GM23338 (cell line): ENCODE data around the gene CHST15. TPM values are rescaled to one million over a fixed set of nuclear protein-coding genes. Genes with fewer than 3 reads are reported as not detected.

Experiments used
- ATAC-seq: fragments of 200-7000 bp; cut with Tn5 transposase; 3 replicates; pipeline ENCODE4 v1.9.1; 2020
- DNase-seq: peaks from one replicate; pipeline ENCODE4 v3.0.0-alpha.2; 2015; ENCODE audit warnings: low spot score
- H2AFZ ChIP-seq: fragments of 200-600 bp; sonication (generic); 2 replicates; pipeline ENCODE4 v1.8.0; 2016; ENCODE audit warnings: antibody characterized with exemption, mild to moderate bottlenecking, moderate library complexity
- H3F3A ChIP-seq: fragments of 200-600 bp; sonication (generic); replicated peaks from 2 replicates; pipeline ENCODE4 v1.8.0; 2017; ENCODE audit warnings: antibody characterized with exemption, mixed run types, low read depth
- H3K27ac ChIP-seq: fragments of 200-600 bp; sonication (generic); 2 replicates; pipeline ENCODE4 v1.6.1; 2016; ENCODE audit warnings: low read depth
- H3K27me3 ChIP-seq: fragments of 200-600 bp; sonication (generic); 2 replicates; pipeline ENCODE4 v1.8.0; 2016; ENCODE audit warnings: mild to moderate bottlenecking, mixed run types, moderate library complexity; ENCODE audit not compliant: insufficient read depth
- H3K36me3 ChIP-seq: fragments of 200-600 bp; sonication (generic); 2 replicates; pipeline ENCODE4 v1.8.0; 2016; ENCODE audit warnings: mild to moderate bottlenecking; ENCODE audit not compliant: insufficient read depth
- H3K4me1 ChIP-seq: fragments of 200-600 bp; sonication (generic); 2 replicates; pipeline ENCODE4 v1.8.0; 2016; ENCODE audit warnings: mild to moderate bottlenecking, moderate library complexity; ENCODE audit not compliant: insufficient read depth
- H3K4me2 ChIP-seq: fragments of 200-600 bp; sonication (generic); 2 replicates; pipeline ENCODE4 v1.7.1; 2017; ENCODE audit warnings: mixed run types
- H3K4me3 ChIP-seq: fragments of 200-600 bp; sonication (generic); 2 replicates; pipeline ENCODE4 v1.6.1; 2016; ENCODE audit warnings: mixed run types
- H3K79me2 ChIP-seq: fragments of 200-600 bp; sonication (generic); replicated peaks from 2 replicates; pipeline ENCODE4 v1.8.0; 2017; ENCODE audit warnings: mild to moderate bottlenecking; ENCODE audit not compliant: insufficient read depth
- H3K9me2 ChIP-seq: fragments of 200-600 bp; sonication (generic); 2 replicates; pipeline ENCODE4 v1.8.0; 2017; ENCODE audit not compliant: insufficient read depth
- H4K20me1 ChIP-seq: fragments of 200-600 bp; sonication (generic); replicated peaks from 2 replicates; pipeline ENCODE4 v1.8.0; 2017; ENCODE audit warnings: mild to moderate bottlenecking; ENCODE audit not compliant: insufficient read depth
- H3K27ac Mint-ChIP-seq: 2 replicates; pipeline ENCODE4 v1.8.0; 2020; ENCODE audit warnings: inconsistent platforms, mild to moderate bottlenecking, moderate library complexity, mixed read lengths
- H3K27me3 Mint-ChIP-seq: 3 replicates; pipeline ENCODE4 v1.8.0; 2022; ENCODE audit warnings: low read depth, mild to moderate bottlenecking, moderate library complexity, mixed read lengths, inconsistent platforms; ENCODE audit not compliant: insufficient read depth, poor library complexity
- H3K36me3 Mint-ChIP-seq: 3 replicates; pipeline ENCODE4 v1.8.0; 2021; ENCODE audit warnings: low read depth, mild to moderate bottlenecking, inconsistent platforms, moderate library complexity, mixed read lengths
- H3K4me1 Mint-ChIP-seq: 3 replicates; pipeline ENCODE4 v1.8.0; 2020; ENCODE audit warnings: mild to moderate bottlenecking, inconsistent platforms, mixed read lengths
- H3K4me3 Mint-ChIP-seq: 3 replicates; pipeline ENCODE4 v1.8.0; 2021; ENCODE audit warnings: moderate library complexity, mild to moderate bottlenecking, inconsistent platforms, mixed read lengths
- H3K9me3 Mint-ChIP-seq: 3 replicates; pipeline ENCODE4 v1.8.0; 2020; ENCODE audit warnings: moderate library complexity, mild to moderate bottlenecking, inconsistent platforms, mixed read lengths
- CREB1 ChIP-seq: fragments of 250-450 bp; sonication (Bioruptor Pico); IDR thresholded peaks from 2 replicates; pipeline ENCODE4 v1.5.0; 2020; ENCODE audit warnings: low read depth, mild to moderate bottlenecking, moderate library complexity
- EZH2phosphoT487 ChIP-seq: fragments of 200-600 bp; sonication (generic); IDR thresholded peaks from one replicate; pipeline ENCODE4 v1.8.1; 2018; ENCODE audit warnings: antibody characterized with exemption; ENCODE audit not compliant: unreplicated experiment
- POLR2AphosphoS5 ChIP-seq: IDR thresholded peaks from 2 replicates; pipeline ENCODE4 v1.6.1; 2016; ENCODE audit warnings: antibody characterized with exemption, low read depth
- STAT1 ChIP-seq: IDR thresholded peaks from one replicate; pipeline ENCODE4 v1.6.1; 2016; ENCODE audit warnings: antibody characterized with exemption; ENCODE audit not compliant: unreplicated experiment
- ZNF114 ChIP-seq: fragments of 250-450 bp; sonication (Bioruptor Pico); IDR thresholded peaks from 2 replicates; pipeline ENCODE4 v1.5.0; 2020; ENCODE audit warnings: mild to moderate bottlenecking, moderate library complexity
- ZNF331 ChIP-seq: fragments of 250-450 bp; sonication (Bioruptor Pico); IDR thresholded peaks from 2 replicates; pipeline ENCODE4 v1.5.0; 2020; ENCODE audit warnings: low read depth, mild to moderate bottlenecking, moderate library complexity
- polyA plus RNA-seq: library from polyadenylated mRNA; unstranded; fragments of >200 nt; fragmentation: Nextera tagmentation; extraction: Ambion mirVana; gene quantifications from 2 replicates; pipeline ENCODE4 v1.2.1, GENCODE V29; 2016
- total RNA-seq: library from RNA; depleted of rRNA; stranded (reverse); fragments of >200 nt; shearing (Covaris generic); gene quantifications from 2 replicates; pipeline ENCODE4 v1.2.3, GENCODE V29; 2014
- TF ChIP-seq, protein P1 (sequence below), 2 experiments: fragments of 200-600 bp in 1 of 2; sonication (generic) in 1 of 2; conservative IDR thresholded peaks; 2 replicates each; pipeline versions ENCODE4 v1.5.1 to v1.6.1; 2016 to 2017; ENCODE audit warnings: antibody characterized with exemption in 2 of 2, low read depth in 2 of 2, mild to moderate bottlenecking in 2 of 2, moderate library complexity in 1 of 2

Gene CHST15
- total and polyA plus RNA-seq, 2 experiments from 2014 or later, result 2.6 to 11.2 TPM

DNA sequence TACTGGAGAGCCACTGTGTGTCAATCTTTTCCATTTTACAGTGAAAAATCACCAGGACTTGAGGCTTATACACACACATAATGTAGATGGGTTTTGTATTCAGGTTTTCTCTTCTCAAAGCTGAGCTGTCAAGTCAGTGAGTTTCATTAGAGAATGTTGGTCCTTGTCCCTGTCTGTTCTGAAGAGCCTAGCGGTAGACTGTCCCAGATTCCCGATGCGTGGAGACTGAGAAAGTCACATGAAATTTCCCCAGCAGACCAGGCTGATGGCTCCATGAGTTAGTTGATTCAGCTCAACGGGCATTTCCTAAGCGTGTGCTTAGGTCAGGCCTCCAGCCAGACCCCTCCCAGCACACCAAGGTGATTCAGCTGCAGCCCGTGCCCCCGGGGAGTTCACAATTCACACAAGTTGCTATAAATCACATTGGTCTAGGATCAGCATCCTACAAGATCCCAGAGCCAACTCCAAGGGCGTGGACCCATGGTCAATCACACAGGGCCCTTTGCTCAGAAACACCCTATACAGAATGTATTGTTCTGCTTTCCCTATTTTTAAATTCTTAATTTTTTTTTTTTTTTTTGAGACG, 17.2 kb downstream of the CHST15 start:
- DNase-seq (no peak), ATAC-seq (no peak)
- Histone ChIP-seq H3K4me3 (no peak overlapping the region), H3K36me3 (no peaks in the 10 kb centered on the region), H3K4me2 (no peak overlapping the region), H2AFZ (no peak overlapping the region), H3K4me1 (peaks cover 14% of the 10 kb centered on the region), H4K20me1 (no peaks in the 10 kb centered on the region), H3K9me2 (no peaks in the 10 kb centered on the region), H3K27ac (no peak overlapping the region), H3K27me3 (no peaks in the 10 kb centered on the region), H3K79me2 (peaks cover 6% of the 10 kb centered on the region; the same call in 1 of the 2 replicates), H3F3A (no peaks in the 10 kb centered on the region)
- Mint-ChIP-seq H3K27ac (peak overlapping the region; percentile 42; the same call in 1 of the 2 replicates), H3K4me1 (peaks cover 43% of the 10 kb centered on the region), H3K9me3 (no peaks in the 10 kb centered on the region), H3K4me3 (no peak overlapping the region), H3K36me3 (no peaks in the 10 kb centered on the region), H3K27me3 (peaks cover 8% of the 10 kb centered on the region)
- TF ChIP-seq CREB1 (CRISPR knock-in tag) (no peak), STAT1 (no peak), ZNF114 (no peak)

DNA sequence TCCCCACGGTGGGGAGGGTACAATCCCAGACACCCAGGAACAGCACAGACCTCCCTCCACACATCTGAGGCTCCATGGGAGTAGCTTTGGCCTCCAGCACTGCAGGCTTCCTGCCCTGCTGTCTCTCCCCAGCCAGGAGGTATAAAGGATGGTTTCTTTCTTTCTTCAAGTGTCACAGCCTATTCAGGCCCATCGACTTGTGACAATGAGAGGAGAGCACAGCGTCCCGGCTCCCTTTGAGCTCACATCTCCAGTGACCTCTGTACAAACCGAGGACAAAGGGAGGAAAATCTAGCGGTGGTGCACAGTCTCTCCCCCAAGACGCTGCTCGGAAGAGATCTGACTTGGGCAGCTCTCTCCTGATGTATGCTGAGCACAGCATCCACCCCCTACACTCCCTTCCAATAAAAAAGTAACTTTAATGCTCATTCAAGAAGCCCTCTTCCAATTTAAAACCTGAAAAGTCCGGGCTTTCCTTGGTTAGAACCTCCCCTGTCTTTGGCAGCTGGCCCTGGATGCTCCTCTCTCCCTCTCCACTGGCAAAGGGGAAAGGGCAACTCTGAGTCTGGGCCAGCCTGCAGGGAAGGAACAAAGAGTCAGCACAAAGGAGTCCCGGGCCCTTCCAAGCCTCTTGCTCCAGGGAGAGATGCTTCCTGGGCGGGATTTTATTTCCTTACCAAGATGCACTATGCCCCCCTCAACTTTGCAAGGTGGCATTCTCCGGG, 18.0 kb downstream of the CHST15 start:
- Histone ChIP-seq H3K9me2 (no peaks in the 10 kb centered on the region), H3K79me2 (peaks cover 9% of the 10 kb centered on the region; the same call in 1 of the 2 replicates), H3F3A (no peaks in the 10 kb centered on the region), H3K4me2 (no peak overlapping the region), H2AFZ (no peak overlapping the region), H3K4me1 (peaks cover 17% of the 10 kb centered on the region), H3K27me3 (no peaks in the 10 kb centered on the region), H3K36me3 (no peaks in the 10 kb centered on the region), H3K4me3 (no peak overlapping the region), H4K20me1 (no peaks in the 10 kb centered on the region), H3K27ac (no peak overlapping the region)
- ATAC-seq (peak; percentile 79), DNase-seq (no peak)
- Mint-ChIP-seq H3K27me3 (peaks cover 8% of the 10 kb centered on the region), H3K36me3 (no peaks in the 10 kb centered on the region), H3K4me1 (peaks cover 47% of the 10 kb centered on the region), H3K27ac (no peak overlapping the region; the same call in 1 of the 2 replicates), H3K4me3 (no peak overlapping the region), H3K9me3 (no peaks in the 10 kb centered on the region)
- TF ChIP-seq POLR2AphosphoS5 (no peak), EZH2phosphoT487 (no peak)

DNA sequence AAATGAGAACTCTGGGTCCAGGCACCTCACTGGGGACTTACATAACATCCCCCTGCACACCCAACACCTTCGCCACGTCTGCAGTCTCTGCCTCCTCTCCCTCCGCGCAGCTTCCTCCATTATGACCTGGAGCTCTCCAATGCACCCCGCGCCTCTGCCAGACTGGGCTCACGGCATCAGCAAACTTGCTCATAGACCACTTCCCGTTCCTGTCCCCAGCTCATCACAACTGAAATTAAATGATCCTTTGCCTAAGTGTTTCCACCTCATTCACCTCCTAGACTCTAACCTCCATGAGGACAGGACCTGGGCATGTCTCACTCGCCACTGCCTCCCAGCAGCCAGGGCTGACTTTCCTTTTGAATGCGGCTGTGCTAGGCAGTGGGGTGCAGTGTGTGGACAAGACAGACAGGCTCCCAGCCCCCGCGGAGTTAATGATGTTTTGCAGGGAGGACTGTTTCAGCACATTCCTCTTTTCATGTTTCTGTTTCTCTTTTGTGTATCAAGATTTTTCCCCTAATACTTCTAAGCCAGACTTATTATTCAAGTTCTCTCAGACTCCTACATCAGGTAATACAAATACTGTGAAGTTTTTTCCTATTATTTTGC, 18.8 kb downstream of the CHST15 start:
- Histone ChIP-seq H4K20me1 (no peaks in the 10 kb centered on the region), H3K9me2 (no peaks in the 10 kb centered on the region), H3K4me1 (peaks cover 17% of the 10 kb centered on the region), H3K27me3 (no peaks in the 10 kb centered on the region), H3K27ac (no peak overlapping the region), H3K4me3 (no peak overlapping the region), H2AFZ (no peak overlapping the region), H3F3A (no peaks in the 10 kb centered on the region), H3K79me2 (peaks cover 9% of the 10 kb centered on the region; the same call in 1 of the 2 replicates), H3K4me2 (no peak overlapping the region), H3K36me3 (no peaks in the 10 kb centered on the region)
- DNase-seq (no peak), ATAC-seq (no peak)
- Mint-ChIP-seq H3K36me3 (no peaks in the 10 kb centered on the region), H3K27ac (no peak overlapping the region), H3K9me3 (no peaks in the 10 kb centered on the region), H3K27me3 (peaks cover 8% of the 10 kb centered on the region), H3K4me1 (peaks cover 52% of the 10 kb centered on the region), H3K4me3 (no peak overlapping the region)
- no peak for TF ChIP-seq ZNF331
- TF ChIP-seq, protein P1, sequence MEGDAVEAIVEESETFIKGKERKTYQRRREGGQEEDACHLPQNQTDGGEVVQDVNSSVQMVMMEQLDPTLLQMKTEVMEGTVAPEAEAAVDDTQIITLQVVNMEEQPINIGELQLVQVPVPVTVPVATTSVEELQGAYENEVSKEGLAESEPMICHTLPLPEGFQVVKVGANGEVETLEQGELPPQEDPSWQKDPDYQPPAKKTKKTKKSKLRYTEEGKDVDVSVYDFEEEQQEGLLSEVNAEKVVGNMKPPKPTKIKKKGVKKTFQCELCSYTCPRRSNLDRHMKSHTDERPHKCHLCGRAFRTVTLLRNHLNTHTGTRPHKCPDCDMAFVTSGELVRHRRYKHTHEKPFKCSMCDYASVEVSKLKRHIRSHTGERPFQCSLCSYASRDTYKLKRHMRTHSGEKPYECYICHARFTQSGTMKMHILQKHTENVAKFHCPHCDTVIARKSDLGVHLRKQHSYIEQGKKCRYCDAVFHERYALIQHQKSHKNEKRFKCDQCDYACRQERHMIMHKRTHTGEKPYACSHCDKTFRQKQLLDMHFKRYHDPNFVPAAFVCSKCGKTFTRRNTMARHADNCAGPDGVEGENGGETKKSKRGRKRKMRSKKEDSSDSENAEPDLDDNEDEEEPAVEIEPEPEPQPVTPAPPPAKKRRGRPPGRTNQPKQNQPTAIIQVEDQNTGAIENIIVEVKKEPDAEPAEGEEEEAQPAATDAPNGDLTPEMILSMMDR (conservative IDR thresholded peaks at IDR 0.05; ENCODE audit: low read depth in 2 of 2), result no peak
